SK-N-MC (cell line): ENCODE data around the gene DDAH1.
"Not testable (repeated sequence)": the region's sequence is repeated elsewhere in the genome, so short reads cannot be mapped to it uniquely, and the experiment has no call there.

ENCODE experiments used
- DNase-seq: peaks from one replicate; pipeline ENCODE4 v3.0.0-alpha.2; 2011; ENCODE audit warnings: low read depth, low spot score
- H3K27ac ChIP-seq: fragments of 200-600 bp; sonication (generic); 2 replicates; pipeline ENCODE4 v1.5.1; 2016; ENCODE audit warnings: mixed run types
- H3K36me3 ChIP-seq: fragments of 200-600 bp; sonication (generic); 2 replicates; pipeline ENCODE4 v1.6.1; 2017; ENCODE audit warnings: antibody characterized with exemption, low read length, mixed read lengths; ENCODE audit not compliant: insufficient read depth
- H3K4me3 ChIP-seq: fragments of 200-600 bp; sonication (generic); 2 replicates; pipeline ENCODE4 v1.5.1; 2016
- H3K9ac ChIP-seq: fragments of 200-600 bp; sonication (generic); 2 replicates; pipeline ENCODE4 v1.8.0; 2017; ENCODE audit warnings: mixed run types, mixed read lengths; ENCODE audit not compliant: insufficient read length
- H3K9me3 ChIP-seq: fragments of 200-600 bp; sonication (generic); 2 replicates; pipeline ENCODE4 v1.6.1; 2017; ENCODE audit warnings: low read depth, mild to moderate bottlenecking, antibody characterized with exemption, low read length, moderate library complexity, mixed read lengths
- EZH2 ChIP-seq: fragments of 200-600 bp; sonication (generic); IDR thresholded peaks from one replicate; pipeline ENCODE4 v1.6.1; 2017; ENCODE audit warnings: antibody characterized with exemption
- FOXP2 ChIP-seq: optimal IDR thresholded peaks from 2 replicates; pipeline ENCODE3; 2011; ENCODE audit warnings: mild to moderate bottlenecking, moderate library complexity; ENCODE audit not compliant: insufficient read depth; ENCODE audit errors: extremely low read length, control extremely low read depth
- POLR2AphosphoS5 ChIP-seq: IDR thresholded peaks from 2 replicates; pipeline ENCODE4 v1.6.1; 2012; ENCODE audit warnings: mild to moderate bottlenecking, low read depth, low read length, borderline replicate concordance

Gene DDAH1

GRCh38 chr1:85478366-85478765, 13.4 kb upstream of the DDAH1 start:
- H3K9me3 ChIP-seq, result no peaks in the 10 kb centered on the region

DNA sequence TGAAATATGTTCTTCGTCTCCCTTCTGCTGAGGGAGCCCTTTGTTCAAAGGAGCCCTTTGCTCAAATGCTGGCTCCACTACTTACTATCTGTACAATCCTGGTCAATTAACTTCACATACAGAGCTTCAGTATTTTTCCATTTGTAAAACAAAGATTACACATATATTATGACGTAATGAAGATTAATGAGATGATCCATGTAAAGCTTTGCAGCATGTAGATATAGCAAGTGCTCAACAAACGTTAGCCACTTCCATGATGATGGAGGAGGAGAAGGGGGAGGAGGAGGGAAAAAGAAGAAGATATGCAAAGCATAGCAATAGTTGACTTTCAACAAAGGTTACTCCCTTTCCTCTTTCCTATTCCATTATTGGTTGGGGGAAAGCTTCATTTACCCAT, 10.1 kb upstream of the DDAH1 start:
- TF ChIP-seq POLR2AphosphoS5, result no peak
- no peak for TF ChIP-seq FOXP2
- no peak for TF ChIP-seq EZH2
- Histone ChIP-seq H3K9me3 (no peaks in the 10 kb centered on the region), H3K4me3 (no peak overlapping the region), H3K36me3 (no peaks in the 10 kb centered on the region), H3K27ac (no peak overlapping the region), H3K9ac (no peak overlapping the region)
- DNase-seq, result no peak

More at GRCh38 chr1:85478366-85478765, 13.4 kb upstream of the DDAH1 start:
- Histone ChIP-seq H3K4me3 (no peak overlapping the region), H3K36me3 (no peaks in the 10 kb centered on the region), H3K27ac (no peak overlapping the region), H3K9ac (no peak overlapping the region)
- DNase-seq, result no peak
- TF ChIP-seq POLR2AphosphoS5, result no peak
- TF ChIP-seq EZH2, result no peak
- TF ChIP-seq FOXP2, result no peak

DNA sequence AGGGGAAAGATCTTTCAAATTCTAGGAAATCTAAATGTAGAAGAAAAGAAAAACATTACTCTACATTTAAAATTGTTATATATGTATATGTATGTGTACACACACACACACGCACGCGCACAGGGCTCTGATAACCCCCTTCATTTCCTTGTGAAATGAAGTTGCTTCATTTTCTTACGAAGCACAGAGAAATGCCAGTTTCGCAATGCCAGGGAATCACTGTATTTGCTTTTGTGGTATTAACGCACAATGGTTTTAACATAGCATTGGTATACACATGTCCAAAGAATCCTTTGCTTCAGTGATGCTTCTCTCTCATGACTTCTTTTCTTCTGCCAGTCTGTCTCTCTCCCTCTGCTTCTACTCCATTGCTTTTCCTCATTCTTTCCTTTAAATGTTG, 8.4 kb upstream of the DDAH1 start:
- no peak for DNase-seq
- H3K36me3 ChIP-seq, result no peaks in the 10 kb centered on the region
- H3K4me3 ChIP-seq, result no peak overlapping the region
- no peaks in the 10 kb centered on the region for H3K9me3 ChIP-seq
- H3K9ac ChIP-seq, result no peak overlapping the region
- no peak overlapping the region for H3K27ac ChIP-seq
- no peak for TF ChIP-seq EZH2

DNA sequence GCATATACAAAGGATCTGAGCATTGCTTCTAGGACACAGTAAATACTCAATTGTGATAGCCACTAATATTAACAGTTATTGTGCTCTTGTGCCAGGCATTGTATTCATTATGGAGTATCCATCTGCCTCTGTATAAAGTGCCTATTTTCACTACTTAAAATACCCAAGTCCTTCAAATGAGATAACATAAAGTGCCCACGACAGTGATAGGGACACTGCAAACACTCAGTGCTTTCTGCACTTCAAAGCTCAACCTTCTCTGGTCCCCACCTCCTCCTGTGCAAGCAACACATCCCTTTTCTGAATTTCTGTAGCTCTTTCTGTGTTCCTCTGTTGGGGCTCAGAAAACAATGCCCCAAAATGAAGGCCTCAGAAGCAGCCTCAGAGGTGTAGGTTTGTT, 6.6 kb upstream of the DDAH1 start:
- TF ChIP-seq FOXP2 (no peak), EZH2 (no peak), POLR2AphosphoS5 (no peak)
- DNase-seq, result no peak
- Histone ChIP-seq H3K4me3 (no peak overlapping the region), H3K9me3 (no peaks in the 10 kb centered on the region), H3K27ac (no peak overlapping the region), H3K36me3 (no peaks in the 10 kb centered on the region), H3K9ac (no peak overlapping the region)

GRCh38 chr1:85470130-85470529, 5.2 kb upstream of the DDAH1 start:
- not testable (repeated sequence) for DNase-seq, H3K27ac ChIP-seq, H3K4me3 ChIP-seq, H3K9ac ChIP-seq, H3K9me3 ChIP-seq, H3K36me3 ChIP-seq

DNA sequence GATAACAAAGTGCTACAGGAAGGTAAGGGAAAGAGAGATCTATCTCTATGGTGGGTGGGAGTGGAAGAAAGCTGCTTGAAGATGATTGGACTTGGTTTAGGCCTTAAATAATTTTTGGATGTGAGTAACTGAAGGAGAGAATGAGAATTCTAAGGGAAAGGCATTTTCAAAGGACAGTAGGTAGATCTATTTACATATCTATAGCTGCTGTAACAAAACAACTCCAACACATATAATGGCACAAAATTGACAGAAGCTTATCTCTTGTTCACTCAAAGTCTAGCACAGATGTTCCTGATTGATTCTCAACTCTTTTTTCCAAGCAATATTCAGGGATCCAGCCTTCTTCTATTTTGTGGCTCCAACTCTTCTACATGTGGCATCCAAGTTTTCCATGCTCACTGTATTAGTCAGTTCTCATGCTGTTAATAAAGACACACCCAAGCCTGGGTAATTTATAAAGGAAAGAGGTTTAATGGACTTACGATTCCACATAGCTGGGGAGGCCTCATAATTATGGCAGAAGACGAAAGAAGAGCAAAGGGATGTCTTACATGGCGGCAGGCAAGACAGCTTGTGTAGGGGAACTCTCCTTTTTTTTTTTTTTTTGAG, 3.1 kb upstream of the DDAH1 start:
- H3K4me3 ChIP-seq, result no peak overlapping the region
- TF ChIP-seq FOXP2, result no peak
- no peak for TF ChIP-seq EZH2
- TF ChIP-seq POLR2AphosphoS5, result no peak
- H3K36me3 ChIP-seq, result no peaks in the 10 kb centered on the region
- no peak for DNase-seq
- H3K27ac ChIP-seq, result no peak overlapping the region
- no peak overlapping the region for H3K9ac ChIP-seq
- no peaks in the 10 kb centered on the region for H3K9me3 ChIP-seq

GRCh38 chr1:85467036-85467435, 2.1 kb upstream of the DDAH1 start:
- no peak overlapping the region for H3K27ac ChIP-seq
- H3K9me3 ChIP-seq, result no peaks in the 10 kb centered on the region
- no peak for DNase-seq
- no peak overlapping the region for H3K4me3 ChIP-seq
- no peaks in the 10 kb centered on the region for H3K36me3 ChIP-seq
- TF ChIP-seq FOXP2, result no peak
- TF ChIP-seq POLR2AphosphoS5, result no peak
- no peak for TF ChIP-seq EZH2
- no peak overlapping the region for H3K9ac ChIP-seq

DNA sequence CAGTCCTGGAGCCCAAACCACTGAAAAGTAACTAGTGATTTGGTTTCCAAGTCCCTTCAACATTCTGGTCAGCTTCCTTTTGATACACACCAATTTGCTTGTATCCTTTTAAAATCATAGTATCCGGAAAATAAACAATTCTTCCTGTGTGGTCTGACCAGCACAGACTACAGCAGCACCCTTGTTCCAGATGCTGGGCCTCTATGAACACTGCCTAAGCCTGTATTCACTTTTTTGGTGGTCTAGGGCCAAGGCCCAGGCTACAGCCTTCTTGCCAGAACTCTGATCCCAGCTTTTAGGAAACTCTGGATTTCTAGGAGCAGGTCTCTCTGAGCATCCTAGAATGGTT, 801 bp upstream of the DDAH1 start:
- no peak for DNase-seq

GRCh38 chr1:85464497-85465098, 361 bp downstream of the DDAH1 start:
- Histone ChIP-seq H3K36me3 (no peaks in the 10 kb centered on the region), H3K9ac (peak overlapping the region; percentile 59), H3K4me3 (peak overlapping the region; percentile 94), H3K27ac (no peak overlapping the region), H3K9me3 (no peaks in the 10 kb centered on the region)
- no peak for DNase-seq
- TF ChIP-seq FOXP2 (no peak), POLR2AphosphoS5 (no peak), EZH2 (no peak)

More for the DNA sequence above, 801 bp upstream of the DDAH1 start:
- TF ChIP-seq POLR2AphosphoS5, result no peak
- no peak for TF ChIP-seq FOXP2
- TF ChIP-seq EZH2, result no peak
- no peak overlapping the region for H3K27ac ChIP-seq
- H3K4me3 ChIP-seq, result no peak overlapping the region
- H3K36me3 ChIP-seq, result no peaks in the 10 kb centered on the region
- H3K9me3 ChIP-seq, result no peaks in the 10 kb centered on the region
- H3K9ac ChIP-seq, result no peak overlapping the region

- peak overlapping the region; percentile 94 for H3K4me3 ChIP-seq
- DNase-seq, result no peak
- TF ChIP-seq POLR2AphosphoS5 (no peak), EZH2 (no peak), FOXP2 (no peak)
- H3K36me3 ChIP-seq, result no peaks in the 10 kb centered on the region
- no peak overlapping the region for H3K27ac ChIP-seq
- peak overlapping the region; percentile 59 for H3K9ac ChIP-seq
- no peaks in the 10 kb centered on the region for H3K9me3 ChIP-seq
These were observed 1.0 kb downstream of the DDAH1 start for GRCh38 chr1:85463731-85464496.
